HepG2 (cell line): ENCODE measurements around the gene EML2. TPM values are rescaled to one million over a fixed set of nuclear protein-coding genes. Genes with fewer than 3 reads are reported as not detected.

Experiments
- ATAC-seq: fragments of 200-7000 bp; cut with Tn5 transposase; 3 replicates; pipeline ENCODE4 v1.9.1; 2020; ENCODE audit warnings: mild to moderate bottlenecking, moderate library complexity
- BruUV-seq: library from RNA; stranded (reverse); fragments of 400-500 nt; replicated peaks from 2 replicates; lab custom pipeline; 2021; lab: Mats Ljungman, UMichigan
- CTCF ChIA-PET: fragments of 300-600 bp; formaldehyde crosslinking; extraction: SDS; loops from one replicate; lab custom pipeline; 2021; ENCODE audit warnings: low total read pairs, inconsistent platforms, low intra/inter-chr PET ratio; lab: Yijun Ruan, JAX
- POLR2A ChIA-PET: fragments of 350-600 bp; sonication (Branson Sonifier 250); formaldehyde crosslinking; loops from one replicate; lab custom pipeline; 2020; ENCODE audit warnings: antibody characterized with exemption, inconsistent platforms; lab: Yijun Ruan, JAX
- DNase-seq: peaks from one replicate; pipeline ENCODE4 v3.0.0-alpha.2; 2015; ENCODE audit warnings: low spot score
- FAIRE-seq: peaks from 3 replicates; lab custom pipeline; 2011; peaks lifted over from hg19 to GRCh38; lab: Jason Lieb, UNC
- H2AFZ ChIP-seq: one replicate; pipeline ENCODE4 v1.6.1; 2011; ENCODE audit warnings: low read length, inconsistent platforms
- H3K27ac ChIP-seq: fragments of 300-600 bp; 3 replicates; pipeline ENCODE4 v1.8.0; 2011; ENCODE audit warnings: mixed run types, mild to moderate bottlenecking, mixed read lengths, low read length, inconsistent platforms; ENCODE audit not compliant: insufficient read depth; ENCODE audit errors: extremely low read length
- H3K27me3 ChIP-seq, 2 experiments: fragments of 200-600 bp in 1 of 2; 2 replicates in 1 of 2; 3 replicates in 1 of 2; pipeline versions ENCODE4 v1.6.0 to v1.8.0; 2011; ENCODE audit warnings: low read length in 2 of 2, mild to moderate bottlenecking in 2 of 2, moderate library complexity in 2 of 2, inconsistent platforms in 1 of 2; ENCODE audit not compliant: insufficient read depth in 2 of 2, control insufficient read depth in 1 of 2
- H3K36me3 ChIP-seq, 2 experiments: fragments of 200-600 bp in 1 of 2; replicated peaks in 1 of 2; 2 replicates in 1 of 2; 3 replicates in 1 of 2; pipeline versions ENCODE4 v1.5.1 to v1.8.0; 2011; ENCODE audit warnings: low read length in 2 of 2, inconsistent platforms in 1 of 2; ENCODE audit not compliant: insufficient read depth in 2 of 2, control insufficient read depth in 1 of 2
- H3K4me1 ChIP-seq: 2 replicates; pipeline ENCODE4 v1.5.1; 2012; ENCODE audit warnings: low read length, inconsistent platforms; ENCODE audit not compliant: insufficient read depth
- H3K4me2 ChIP-seq: 2 replicates; pipeline ENCODE4 v1.6.0; 2011; ENCODE audit warnings: low read depth, low read length, inconsistent platforms
- H3K4me3 ChIP-seq, 3 experiments: fragments of 200-600 bp in 1 of 3; sonication (generic), shearing (Covaris generic) in 1 of 3; replicated peaks in 1 of 3; 2 replicates each; pipeline ENCODE4 v1.5.1; 2011 to 2016; ENCODE audit warnings: low read length in 3 of 3, inconsistent platforms in 2 of 3, low read depth in 2 of 3, mild to moderate bottlenecking in 2 of 3, control low read depth in 1 of 3, mixed read lengths in 1 of 3; ENCODE audit not compliant: insufficient read depth in 1 of 3
- H3K79me2 ChIP-seq: one replicate; pipeline ENCODE4 v1.6.1; 2011; ENCODE audit warnings: low read length, inconsistent platforms; ENCODE audit not compliant: insufficient read depth
- H3K9ac ChIP-seq: 2 replicates; pipeline ENCODE4 v1.6.0; 2011; ENCODE audit warnings: mild to moderate bottlenecking, low read depth, low read length, inconsistent platforms; ENCODE audit not compliant: insufficient read depth
- H3K9me3 ChIP-seq: 2 replicates; pipeline ENCODE4 v1.5.1; 2012; ENCODE audit warnings: mild to moderate bottlenecking, low read length
- H4K20me1 ChIP-seq: 2 replicates; pipeline ENCODE4 v1.6.0; 2011; ENCODE audit warnings: inconsistent platforms, mild to moderate bottlenecking, low read length, moderate library complexity; ENCODE audit not compliant: insufficient read depth
- CBX1 ChIP-seq: IDR thresholded peaks from one replicate; pipeline ENCODE4 v1.6.1; 2016; ENCODE audit warnings: antibody characterized with exemption, low read depth
- DZIP1 ChIP-seq: sonication (generic); formaldehyde crosslinking; IDR thresholded peaks from 2 replicates; pipeline ENCODE4 v1.5.0; 2020; ENCODE audit warnings: mild to moderate bottlenecking, missing genetic modification reagents
- IRF9 ChIP-seq: sonication (generic); formaldehyde crosslinking; IDR thresholded peaks from 2 replicates; pipeline ENCODE4 v1.8.0; 2022; ENCODE audit warnings: missing genetic modification reagents, mild to moderate bottlenecking, borderline replicate concordance
- JUND ChIP-seq: sonication (generic); formaldehyde crosslinking; IDR thresholded peaks from 2 replicates; pipeline ENCODE4 v1.8.0; 2022; ENCODE audit warnings: mild to moderate bottlenecking, missing genetic modification reagents
- MAFK ChIP-seq, 2 experiments: IDR thresholded peaks in 1 of 2; conservative IDR thresholded peaks in 1 of 2; 2 replicates each; pipeline ENCODE4 v1.6.1; 2011; ENCODE audit warnings: improper control_type of control experiment in 2 of 2, low read length in 2 of 2
- SKIL ChIP-seq: sonication (generic); formaldehyde crosslinking; IDR thresholded peaks from 2 replicates; pipeline ENCODE4 v1.8.0; 2022; ENCODE audit warnings: missing genetic modification reagents, mild to moderate bottlenecking, moderate library complexity, borderline replicate concordance
- SOX6 ChIP-seq, 2 experiments: fragments of 450-650 bp in 1 of 2; sonication (generic) in 1 of 2; formaldehyde crosslinking in 1 of 2; IDR thresholded peaks; 2 replicates each; pipeline versions ENCODE4 v1.4.0 to v1.6.1; 2017 to 2020; ENCODE audit warnings: antibody characterized with exemption in 1 of 2, mild to moderate bottlenecking in 1 of 2, missing genetic modification reagents in 1 of 2
- SP140L ChIP-seq: sonication (generic); formaldehyde crosslinking; IDR thresholded peaks from 2 replicates; pipeline ENCODE4 v1.4.0; 2020; ENCODE audit warnings: missing genetic modification reagents, borderline replicate concordance
- ZBTB34 ChIP-seq: sonication (generic); formaldehyde crosslinking; IDR thresholded peaks from 2 replicates; pipeline ENCODE4 v1.8.0; 2022; ENCODE audit warnings: mild to moderate bottlenecking, missing genetic modification reagents
- ZFP36 ChIP-seq: fragments of 150-350 bp; IDR thresholded peaks from 2 replicates; pipeline ENCODE4 v1.6.1; 2018; ENCODE audit warnings: borderline replicate concordance, low read length, low read depth; ENCODE audit not compliant: partially characterized antibody
- ZNF333 ChIP-seq: sonication (generic); formaldehyde crosslinking; IDR thresholded peaks from 2 replicates; pipeline ENCODE4 v1.4.0; 2020; ENCODE audit warnings: mild to moderate bottlenecking, missing genetic modification reagents, borderline replicate concordance
- ZNF367 ChIP-seq: sonication (generic); formaldehyde crosslinking; IDR thresholded peaks from 2 replicates; pipeline ENCODE4 v1.4.0; 2020; ENCODE audit warnings: missing genetic modification reagents, borderline replicate concordance
- ZNF605 ChIP-seq: sonication (generic); formaldehyde crosslinking; IDR thresholded peaks from 2 replicates; pipeline ENCODE4 v1.8.0; 2022; ENCODE audit warnings: mild to moderate bottlenecking, missing genetic modification reagents
- ZNF780A ChIP-seq: sonication (generic); formaldehyde crosslinking; IDR thresholded peaks from 2 replicates; pipeline ENCODE4 v1.8.0; 2022; ENCODE audit warnings: mild to moderate bottlenecking, missing genetic modification reagents, moderate library complexity
- WGBS: methylation state at CpG from one replicate; pipeline ENCODE4 v1.1.6; 2017; ENCODE audit warnings: low lambda C conversion rate; 5-methylcytosine and 5-hydroxymethylcytosine counted together
- in situ Hi-C: cut with HindIII; loops from 2 replicates; pipeline ENCODE4 v1.10.0; 2017; ENCODE audit warnings: low pct_unique_long_range_greater_than_20kb; ENCODE audit not compliant: extremely low pct_ligation_motif_present
- intact Hi-C: fragments of 100-400 bp; cut with micrococcal nuclease; formaldehyde crosslinking; loops from one replicate; pipeline ENCODE4 v1.10.0; 2022; ENCODE audit not compliant: unreplicated experiment
- polyA plus RNA-seq, 8 experiments: library from polyadenylated mRNA; depleted of rRNA in 3 of 8; stranded (reverse) in 7 of 8; unstranded in 1 of 8; fragments of >200 nt; fragmentation: Illumina TruSeq in 4 of 8; extraction: Trizol in 4 of 8; gene quantifications; 2 replicates each; pipeline versions ENCODE4 v1.2.1 to v1.2.3, GENCODE V29; 2011 to 2016; ENCODE audit warnings: low read depth in 4 of 8, missing spikeins in 1 of 8, mixed read lengths in 1 of 8; ENCODE audit not compliant: insufficient read depth in 1 of 8
- total RNA-seq, 5 experiments: library from RNA; depleted of rRNA; stranded (reverse); fragments of >200 nt; fragmentation: Illumina TruSeq; extraction: Trizol; gene quantifications; 2 replicates each; pipeline ENCODE4 v1.2.3, GENCODE V29; 2016; ENCODE audit warnings: low read depth in 1 of 5

The EML2 gene
- total and polyA plus RNA-seq, 2 of the 13 experiments (the other 11 are each of a cell fraction or from before 2014, with no cell fraction given), result 7.3 to 12.9 TPM

GRCh38 chr19:45577111-45577905 is 61.9 kb downstream of the EML2 start:
- POLR2A ChIA-PET, result interaction anchor here (1.1 to 1.8 kb wide), 3 partner anchors 43 to 100 kb away, joined by 3 to 6 read pairs (median 4); no protein-coding TSS in a partner anchor
- H3K4me3 ChIP-seq, result peak overlapping the region in 2 of 3 experiments; percentile 8 to 23; a peak in 3 of 6 replicates
- TF ChIP-seq CBX1 (no peak), ZNF605 (peak; percentile 66; the same call in 1 of the 2 replicates), MAFK (conservative IDR thresholded peaks at IDR 0.05 in 1 of 2, IDR thresholded peaks at IDR 0.05 in 1 of 2; ENCODE audit: low read length in 2 of 2) (peak in 1 of 2 experiments; percentile 50; a peak in 1 of 4 replicates), DZIP1 (CRISPR knock-in tag) (0 out of 2 replicates have a peak, but pooled peaks have one; percentile 27), ZNF780A (CRISPR knock-in tag) (no peak), ZFP36 (no peak), ZNF367 (CRISPR knock-in tag) (no peak), JUND (CRISPR knock-in tag) (no peak), SOX6 (IDR thresholded peaks at IDR 0.05) (no peak), SOX6 (CRISPR knock-in tag; IDR thresholded peaks at IDR 0.05) (peak; percentile 65; the same call in 1 of the 2 replicates), SP140L (no peak), IRF9 (no peak), SKIL (peak; percentile 85), ZNF333 (CRISPR knock-in tag) (no peak), ZBTB34 (0 out of 2 replicates have a peak, but pooled peaks have one; percentile 63)

More at GRCh38 chr19:45577111-45577905, 61.9 kb downstream of the EML2 start:
- H2AFZ ChIP-seq, result no peak overlapping the region
- H3K36me3 ChIP-seq, result peaks cover 1 to 6% of the 10 kb centered on the region in 2 experiments; a peak in 1 of 5 replicates
- intact Hi-C loops (no loop called here), in situ Hi-C loops (no loop called here)
- H3K9ac ChIP-seq, result peak overlapping the region; percentile 36
- peak; percentile 95 for FAIRE-seq
- peak; percentile 86 for DNase-seq
- no peaks in the 10 kb centered on the region for H4K20me1 ChIP-seq
- no peaks in the 10 kb centered on the region for H3K9me3 ChIP-seq
- H3K79me2 ChIP-seq, result peaks cover 32% of the 10 kb centered on the region
- CTCF ChIA-PET, result interaction anchor here (1.6 kb wide), 1 partner anchor 65 kb away, joined by 6 read pairs; no protein-coding TSS in a partner anchor
- peaks cover 65% of the 10 kb centered on the region for H3K4me1 ChIP-seq
- peak; percentile 88 for ATAC-seq
- BruUV-seq, result no TSS peak
- no peaks in the 10 kb centered on the region for H3K27me3 ChIP-seq
- H3K4me2 ChIP-seq, result peak overlapping the region; percentile 72
- 4% methylated on average over 11 of the region's 11 CpGs for WGBS
- H3K27ac ChIP-seq, result peak overlapping the region; percentile 74
